Stimulated activated CD8-positive, alpha-beta memory T cell treated with anti-CD3 and anti-CD28 coated beads, Interleukin-4, amount 100 ng/mL, for 1 hour (primary cell): Measurements from ENCODE around the gene PEAK1.
A peak's percentile ranks its signal among the peaks of the same experiment; 100 is the strongest.

Source experiments
- DNase-seq, 2 donors: peaks; one replicate each; pipeline ENCODE4 v3.0.0-alpha.2; 2020; ENCODE audit warnings: low read depth in 2 of 2, low spot score in 1 of 2

The PEAK1 gene

GRCh38 chr15:77419836-77420609, at the start of gene PEAK1:
Gene PEAK1 (minus strand): TSS chr15:77420104. CDS start chr15:77181926, 238,178 bp downstream.
- DNase-seq: peak; percentile 99

GRCh38 chr15:77468896-77469295, 49.0 kb upstream of the PEAK1 start:
- no peak for DNase-seq

GRCh38 chr15:77466521-77466920, 46.6 kb upstream of the PEAK1 start:
- no peak for DNase-seq

GRCh38 chr15:77464129-77464865, 44.4 kb upstream of the PEAK1 start:
- DNase-seq: no peak

- DNase-seq: no peak
These were observed 41.6 kb upstream of the PEAK1 start for GRCh38 chr15:77461486-77461885.

GRCh38 chr15:77459031-77459430, 39.1 kb upstream of the PEAK1 start:
- DNase-seq: no peak

- DNase-seq: no peak
These were observed 38.0 kb upstream of the PEAK1 start for GRCh38 chr15:77457905-77458265.

GRCh38 chr15:77457191-77457904, 37.4 kb upstream of the PEAK1 start:
- DNase-seq: no peak

GRCh38 chr15:77456746-77457145, 36.8 kb upstream of the PEAK1 start:
- DNase-seq: no peak

- DNase-seq: no peak
These were observed 35.9 kb upstream of the PEAK1 start for GRCh38 chr15:77455696-77456321.

GRCh38 chr15:77454951-77455350, 35.0 kb upstream of the PEAK1 start:
- DNase-seq: no peak

GRCh38 chr15:77454265-77454664, 34.4 kb upstream of the PEAK1 start:
- DNase-seq: no peak

GRCh38 chr15:77446840-77447390, 27.0 kb upstream of the PEAK1 start:
- DNase-seq: no peak

GRCh38 chr15:77440378-77440999, 20.6 kb upstream of the PEAK1 start:
- DNase-seq: no peak

- DNase-seq: no peak
These were observed 17.4 kb upstream of the PEAK1 start for GRCh38 chr15:77437264-77437663.

GRCh38 chr15:77436822-77437221, 16.9 kb upstream of the PEAK1 start:
- DNase-seq: no peak

GRCh38 chr15:77430652-77431051, 10.7 kb upstream of the PEAK1 start:
- no peak for DNase-seq

GRCh38 chr15:77430213-77430612, 10.3 kb upstream of the PEAK1 start:
- no peak for DNase-seq

GRCh38 chr15:77426871-77427270, 7.0 kb upstream of the PEAK1 start:
- DNase-seq: no peak

GRCh38 chr15:77426377-77426776, 6.5 kb upstream of the PEAK1 start:
- no peak for DNase-seq

GRCh38 chr15:77425104-77425503, 5.2 kb upstream of the PEAK1 start:
- no peak for DNase-seq
